ENCODE measurements around the gene GSS.

Gene GSS

DNA sequence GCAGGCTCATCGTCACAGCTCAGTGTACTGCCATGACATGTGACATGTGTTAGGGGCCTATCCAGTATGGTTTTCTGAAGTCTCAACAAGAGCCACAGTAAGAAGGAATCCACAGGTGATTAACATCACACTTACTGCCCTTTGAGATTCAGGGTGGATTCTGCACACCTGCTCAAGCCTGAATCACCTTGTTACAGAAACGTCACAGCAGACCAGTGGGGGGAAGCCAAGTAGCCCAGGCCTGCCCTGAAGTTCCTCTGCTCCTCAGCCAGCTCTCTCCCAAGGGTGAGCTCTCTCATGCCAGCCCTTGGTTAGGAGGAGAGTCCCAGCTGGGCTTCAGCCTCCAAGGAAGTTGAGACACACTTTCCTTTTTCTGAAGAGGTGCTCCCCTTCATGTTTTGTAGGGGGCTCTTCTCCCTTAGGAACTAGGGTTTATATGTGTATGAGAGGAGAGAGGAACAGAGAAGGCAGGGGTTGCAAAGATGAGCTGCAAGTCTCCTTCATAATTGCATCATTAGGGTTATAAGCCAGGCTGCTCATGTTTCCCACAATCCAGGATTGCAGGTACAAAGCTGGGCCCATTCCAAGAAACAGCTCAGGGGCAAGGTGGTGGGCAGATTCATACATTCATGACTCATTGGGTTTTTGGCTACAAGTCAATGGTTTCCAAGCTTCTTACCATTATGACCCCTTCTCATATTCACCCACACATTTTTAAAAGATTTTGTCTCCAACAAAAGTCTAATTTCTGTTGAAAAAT is 11.6 kb downstream of the GSS start:
- Histone ChIP-seq H3K4me3 (ENCODE audit: insufficient read depth in 1 of 2, low read depth in 1 of 2, low read length in 2 of 2) (no peak overlapping the region), H3K18ac (ENCODE audit: low read depth in 1 of 2, low read length in 2 of 2) (no peak overlapping the region), H2BK5ac (ENCODE audit: low read depth, low read length, poor library complexity, severe bottlenecking) (no peak overlapping the region), H2BK120ac (ENCODE audit: low read depth, low read length) (no peak overlapping the region), H3K4me2 (ENCODE audit: low read length, poor library complexity, severe bottlenecking) (no peak overlapping the region), H4K8ac (ENCODE audit: low read length) (no peak overlapping the region), H3K14ac (ENCODE audit: low read length in 2 of 2) (no peak overlapping the region), H3K27ac (ENCODE audit: low read length, poor library complexity, severe bottlenecking) (no peak overlapping the region), H3K36me3 (ENCODE audit: control insufficient read depth in 1 of 2, insufficient read depth in 2 of 2, low read depth in 1 of 2, low read length in 2 of 2) (peaks cover 20 to 74% of the 10 kb centered on the region in 2 experiments), H3K27me3 (ENCODE audit: control insufficient read depth in 1 of 2, insufficient read depth in 1 of 2, low read length in 2 of 2) (no peaks in the 10 kb centered on the region), H3K9me3 (ENCODE audit: control insufficient read depth, low read length) (no peaks in the 10 kb centered on the region), H4K91ac (ENCODE audit: low read length) (no peak overlapping the region), H3K9ac (ENCODE audit: low read length) (no peak overlapping the region), H3K4ac (ENCODE audit: low read depth in 1 of 2, low read length in 2 of 2) (no peak overlapping the region), H2BK12ac (ENCODE audit: low read length in 2 of 2) (no peak overlapping the region), H3K4me1 (ENCODE audit: control insufficient read depth, insufficient read depth, low read depth, low read length) (peaks cover 13% of the 10 kb centered on the region), H3K23ac (ENCODE audit: low read length in 2 of 2) (no peak overlapping the region), H2AFZ (ENCODE audit: low read depth, low read length) (no peak overlapping the region), H3K79me1 (replicated peaks; ENCODE audit: low read length, poor library complexity, severe bottlenecking) (peaks cover 10% of the 10 kb centered on the region), H2BK15ac (ENCODE audit: low read depth, poor library complexity, severe bottlenecking) (no peak overlapping the region), H2AK5ac (ENCODE audit: low read length, severe bottlenecking) (peak overlapping the region; percentile 23)
- DNase-seq, result no peak
- 81% methylated on average over 2 of the region's 2 CpGs for WGBS

DNA sequence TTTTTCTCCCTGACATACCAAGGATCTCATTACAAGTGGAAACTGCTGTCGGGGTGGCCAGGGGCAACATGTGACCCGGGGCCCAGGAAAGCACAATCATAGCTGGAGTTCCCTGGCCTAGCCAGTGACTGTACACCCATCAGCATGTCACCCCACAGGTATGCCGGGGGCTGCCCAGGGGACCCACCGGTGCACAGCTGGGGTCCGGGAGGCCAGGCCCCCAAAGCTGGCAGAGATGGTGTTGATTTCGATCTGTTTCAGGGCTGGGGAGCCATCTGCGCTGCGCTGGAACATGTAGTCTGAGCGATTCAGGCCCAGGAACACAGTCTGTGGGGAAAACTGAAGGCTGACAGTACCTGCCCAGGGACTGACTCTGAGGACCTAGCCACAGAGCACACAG is 13.3 kb downstream of the GSS start:
- H3K36me3 ChIP-seq (ENCODE audit: control insufficient read depth in 1 of 2, insufficient read depth in 2 of 2, low read depth in 1 of 2, low read length in 2 of 2), result peaks cover 31 to 83% of the 10 kb centered on the region in 2 experiments
- H2AK5ac ChIP-seq (ENCODE audit: low read length, severe bottlenecking), result peak overlapping the region; percentile 91
- no peak overlapping the region for H3K23ac ChIP-seq (ENCODE audit: low read length in 2 of 2)
- no peak overlapping the region for H3K18ac ChIP-seq (ENCODE audit: low read depth in 1 of 2, low read length in 2 of 2)
- DNase-seq, result no peak
- no peak overlapping the region for H3K14ac ChIP-seq (ENCODE audit: low read length in 2 of 2)
- H2BK120ac ChIP-seq (ENCODE audit: low read depth, low read length), result no peak overlapping the region
- H3K9me3 ChIP-seq (ENCODE audit: control insufficient read depth, low read length), result no peaks in the 10 kb centered on the region
- H3K9ac ChIP-seq (ENCODE audit: low read length), result no peak overlapping the region
- no peak overlapping the region for H3K27ac ChIP-seq (ENCODE audit: low read length, poor library complexity, severe bottlenecking)
- H3K4ac ChIP-seq (ENCODE audit: low read depth in 1 of 2, low read length in 2 of 2), result no peak overlapping the region
- 93% methylated on average over 9 of the region's 9 CpGs for WGBS
- H2BK15ac ChIP-seq (ENCODE audit: low read depth, poor library complexity, severe bottlenecking), result no peak overlapping the region
- no peak overlapping the region for H2BK5ac ChIP-seq (ENCODE audit: low read depth, low read length, poor library complexity, severe bottlenecking)
- no peak overlapping the region for H4K91ac ChIP-seq (ENCODE audit: low read length)
- H3K4me2 ChIP-seq (ENCODE audit: low read length, poor library complexity, severe bottlenecking), result no peak overlapping the region
- H2AFZ ChIP-seq (ENCODE audit: low read depth, low read length), result no peak overlapping the region
- no peak overlapping the region for H2BK12ac ChIP-seq (ENCODE audit: low read length in 2 of 2)
- H3K27me3 ChIP-seq (ENCODE audit: control insufficient read depth in 1 of 2, insufficient read depth in 1 of 2, low read length in 2 of 2), result no peaks in the 10 kb centered on the region
- peaks cover 13% of the 10 kb centered on the region for H3K4me1 ChIP-seq (ENCODE audit: control insufficient read depth, insufficient read depth, low read depth, low read length)
- peaks cover 16% of the 10 kb centered on the region for H3K79me1 ChIP-seq (replicated peaks; ENCODE audit: low read length, poor library complexity, severe bottlenecking)
- H3K4me3 ChIP-seq (ENCODE audit: insufficient read depth in 1 of 2, low read depth in 1 of 2, low read length in 2 of 2), result no peak overlapping the region
- H4K8ac ChIP-seq (ENCODE audit: low read length), result no peak overlapping the region

DNA sequence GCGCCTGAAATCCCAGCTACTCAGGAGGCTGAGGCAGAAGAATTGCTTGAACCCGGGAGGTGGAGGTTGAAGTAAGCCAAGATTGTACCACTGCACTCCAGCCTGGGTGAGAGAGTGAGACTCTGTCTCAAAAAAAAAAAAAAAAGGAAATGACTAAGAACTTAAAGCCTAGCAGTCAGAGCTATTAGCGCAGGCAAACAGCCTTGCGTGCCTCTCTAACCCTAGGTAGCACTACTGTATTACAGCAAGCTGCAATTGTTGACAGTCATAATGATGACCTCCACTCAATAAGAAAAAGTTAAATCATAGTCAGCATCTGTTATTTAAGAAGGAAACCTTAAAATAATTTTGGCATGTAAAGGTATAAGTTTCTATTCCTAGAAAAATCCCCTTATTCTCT is 14.4 kb downstream of the GSS start:
- H3K79me1 ChIP-seq (replicated peaks; ENCODE audit: low read length, poor library complexity, severe bottlenecking), result peaks cover 16% of the 10 kb centered on the region
- no peak overlapping the region for H4K8ac ChIP-seq (ENCODE audit: low read length)
- H3K23ac ChIP-seq (ENCODE audit: low read length in 2 of 2), result no peak overlapping the region
- no peak overlapping the region for H2BK15ac ChIP-seq (ENCODE audit: low read depth, poor library complexity, severe bottlenecking)
- H3K4ac ChIP-seq (ENCODE audit: low read depth in 1 of 2, low read length in 2 of 2), result no peak overlapping the region
- no peak overlapping the region for H3K4me3 ChIP-seq (ENCODE audit: insufficient read depth in 1 of 2, low read depth in 1 of 2, low read length in 2 of 2)
- H2BK12ac ChIP-seq (ENCODE audit: low read length in 2 of 2), result no peak overlapping the region
- peak overlapping the region; percentile 11 for H3K27ac ChIP-seq (ENCODE audit: low read length, poor library complexity, severe bottlenecking)
- no peak overlapping the region for H2BK120ac ChIP-seq (ENCODE audit: low read depth, low read length)
- H3K4me2 ChIP-seq (ENCODE audit: low read length, poor library complexity, severe bottlenecking), result no peak overlapping the region
- no peaks in the 10 kb centered on the region for H3K9me3 ChIP-seq (ENCODE audit: control insufficient read depth, low read length)
- no peak overlapping the region for H2AK5ac ChIP-seq (ENCODE audit: low read length, severe bottlenecking)
- H3K9ac ChIP-seq (ENCODE audit: low read length), result no peak overlapping the region
- 100% methylated on average over 4 of the region's 4 CpGs for WGBS
- H2BK5ac ChIP-seq (ENCODE audit: low read depth, low read length, poor library complexity, severe bottlenecking), result no peak overlapping the region
- peaks cover 36 to 86% of the 10 kb centered on the region in 2 experiments for H3K36me3 ChIP-seq (ENCODE audit: control insufficient read depth in 1 of 2, insufficient read depth in 2 of 2, low read depth in 1 of 2, low read length in 2 of 2)
- no peak for DNase-seq
- H3K27me3 ChIP-seq (ENCODE audit: control insufficient read depth in 1 of 2, insufficient read depth in 1 of 2, low read length in 2 of 2), result no peaks in the 10 kb centered on the region
- H3K4me1 ChIP-seq (ENCODE audit: control insufficient read depth, insufficient read depth, low read depth, low read length), result peaks cover 12% of the 10 kb centered on the region
- no peak overlapping the region for H3K18ac ChIP-seq (ENCODE audit: low read depth in 1 of 2, low read length in 2 of 2)
- no peak overlapping the region for H2AFZ ChIP-seq (ENCODE audit: low read depth, low read length)
- no peak overlapping the region for H4K91ac ChIP-seq (ENCODE audit: low read length)
- no peak overlapping the region for H3K14ac ChIP-seq (ENCODE audit: low read length in 2 of 2)

DNA sequence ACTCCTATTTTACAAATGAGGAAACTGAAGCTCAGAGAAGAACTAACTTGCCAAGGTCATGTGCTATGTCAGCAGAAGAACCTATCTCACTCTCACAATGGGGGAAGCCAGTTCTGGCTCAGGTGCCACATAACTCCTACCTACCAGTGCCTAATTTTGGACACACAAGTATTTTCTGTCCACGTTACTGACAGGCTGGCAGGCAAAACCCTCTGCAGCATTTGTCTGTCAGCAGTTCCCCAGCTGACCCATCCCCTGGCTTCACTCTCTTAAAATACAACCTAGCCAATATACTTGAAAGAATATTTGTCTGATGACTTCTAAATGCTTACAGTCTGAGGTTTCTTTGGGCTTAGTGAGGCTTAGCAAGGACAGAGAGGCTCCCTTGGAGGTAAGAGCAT is 15.5 kb downstream of the GSS start:
- Histone ChIP-seq H3K14ac (ENCODE audit: low read length in 2 of 2) (no peak overlapping the region), H3K23ac (ENCODE audit: low read length in 2 of 2) (no peak overlapping the region), H3K4me1 (ENCODE audit: control insufficient read depth, insufficient read depth, low read depth, low read length) (peaks cover 6% of the 10 kb centered on the region), H2BK12ac (ENCODE audit: low read length in 2 of 2) (no peak overlapping the region), H3K27ac (ENCODE audit: low read length, poor library complexity, severe bottlenecking) (peak overlapping the region; percentile 71), H3K79me1 (replicated peaks; ENCODE audit: low read length, poor library complexity, severe bottlenecking) (peaks cover 15% of the 10 kb centered on the region), H4K8ac (ENCODE audit: low read length) (no peak overlapping the region), H2AK5ac (ENCODE audit: low read length, severe bottlenecking) (no peak overlapping the region), H2BK120ac (ENCODE audit: low read depth, low read length) (no peak overlapping the region), H3K9me3 (ENCODE audit: control insufficient read depth, low read length) (no peaks in the 10 kb centered on the region), H3K4me2 (ENCODE audit: low read length, poor library complexity, severe bottlenecking) (no peak overlapping the region), H3K4ac (ENCODE audit: low read depth in 1 of 2, low read length in 2 of 2) (no peak overlapping the region), H3K9ac (ENCODE audit: low read length) (no peak overlapping the region), H3K18ac (ENCODE audit: low read depth in 1 of 2, low read length in 2 of 2) (no peak overlapping the region), H3K36me3 (ENCODE audit: control insufficient read depth in 1 of 2, insufficient read depth in 2 of 2, low read depth in 1 of 2, low read length in 2 of 2) (peaks cover 34 to 87% of the 10 kb centered on the region in 2 experiments), H4K91ac (ENCODE audit: low read length) (no peak overlapping the region), H2AFZ (ENCODE audit: low read depth, low read length) (no peak overlapping the region), H3K4me3 (ENCODE audit: insufficient read depth in 1 of 2, low read depth in 1 of 2, low read length in 2 of 2) (no peak overlapping the region), H2BK15ac (ENCODE audit: low read depth, poor library complexity, severe bottlenecking) (no peak overlapping the region), H2BK5ac (ENCODE audit: low read depth, low read length, poor library complexity, severe bottlenecking) (no peak overlapping the region), H3K27me3 (ENCODE audit: control insufficient read depth in 1 of 2, insufficient read depth in 1 of 2, low read length in 2 of 2) (no peaks in the 10 kb centered on the region)
- 88% methylated on average over 1 of the region's 1 CpG for WGBS
- no peak for DNase-seq

All from mesenchymal stem cell (in vitro differentiated cells and primary cell).